ENCODE data around the gene LOXL1. TPM values are rescaled to one million over a fixed set of nuclear protein-coding genes. Genes with fewer than 3 reads are reported as not detected.

Gene LOXL1
- total RNA-seq, 1 donor from 2014 or later, result 25.1 TPM

GRCh38 chr15:73948982-73949381, 22.7 kb downstream of the LOXL1 start:
- no peak for TF ChIP-seq CTCF (conservative IDR thresholded peaks at IDR 0.05)
- Mint-ChIP-seq H3K27me3 (no peaks in the 10 kb centered on the region), H3K9me3 (no peaks in the 10 kb centered on the region), H3K4me3 (no peak overlapping the region), H3K36me3 (no peaks in the 10 kb centered on the region), H3K27ac (no peak overlapping the region), H3K4me1 (ENCODE audit: unreplicated experiment) (peaks cover 17% of the 10 kb centered on the region)
- DNase-seq (ENCODE audit: extremely low spot score, unreplicated experiment), result no peak

GRCh38 chr15:73949496-73949895, 23.2 kb downstream of the LOXL1 start:
- Mint-ChIP-seq H3K27ac (no peak overlapping the region), H3K4me3 (no peak overlapping the region), H3K27me3 (no peaks in the 10 kb centered on the region), H3K4me1 (ENCODE audit: unreplicated experiment) (peaks cover 17% of the 10 kb centered on the region), H3K9me3 (no peaks in the 10 kb centered on the region), H3K36me3 (no peaks in the 10 kb centered on the region)
- DNase-seq (ENCODE audit: extremely low spot score, unreplicated experiment), result no peak
- no peak for TF ChIP-seq CTCF (conservative IDR thresholded peaks at IDR 0.05)

GRCh38 chr15:73950479-73950830, 24.2 kb downstream of the LOXL1 start:
- Mint-ChIP-seq H3K4me3 (no peak overlapping the region), H3K27ac (peak overlapping the region; percentile 68)

GRCh38 chr15:73950831-73951561, 24.7 kb downstream of the LOXL1 start:
- H3K9me3 Mint-ChIP-seq, result no peaks in the 10 kb centered on the region
- H3K4me3 Mint-ChIP-seq, result peak overlapping the region; percentile 50
- H3K27me3 Mint-ChIP-seq, result no peaks in the 10 kb centered on the region
- peak; percentile 82 for TF ChIP-seq CTCF (conservative IDR thresholded peaks at IDR 0.05)
- H3K36me3 Mint-ChIP-seq, result no peaks in the 10 kb centered on the region
- H3K27ac Mint-ChIP-seq, result peak overlapping the region; percentile 68
- DNase-seq (ENCODE audit: extremely low spot score, unreplicated experiment), result peak; percentile 86
- peaks cover 12% of the 10 kb centered on the region for H3K4me1 Mint-ChIP-seq (ENCODE audit: unreplicated experiment)

More at GRCh38 chr15:73950479-73950830, 24.2 kb downstream of the LOXL1 start:
- H3K4me1 Mint-ChIP-seq (ENCODE audit: unreplicated experiment), result peaks cover 12% of the 10 kb centered on the region
- H3K36me3 Mint-ChIP-seq, result no peaks in the 10 kb centered on the region
- no peak for DNase-seq (ENCODE audit: extremely low spot score, unreplicated experiment)
- no peaks in the 10 kb centered on the region for H3K27me3 Mint-ChIP-seq
- no peak for TF ChIP-seq CTCF (conservative IDR thresholded peaks at IDR 0.05)
- H3K9me3 Mint-ChIP-seq, result no peaks in the 10 kb centered on the region

- H3K4me3 Mint-ChIP-seq, result no peak overlapping the region
- peaks cover 12% of the 10 kb centered on the region for H3K4me1 Mint-ChIP-seq (ENCODE audit: unreplicated experiment)
- no peaks in the 10 kb centered on the region for H3K27me3 Mint-ChIP-seq
- H3K36me3 Mint-ChIP-seq, result no peaks in the 10 kb centered on the region
- H3K27ac Mint-ChIP-seq, result peak overlapping the region; percentile 68
- DNase-seq (ENCODE audit: extremely low spot score, unreplicated experiment), result no peak
- TF ChIP-seq CTCF (conservative IDR thresholded peaks at IDR 0.05), result no peak
- H3K9me3 Mint-ChIP-seq, result no peaks in the 10 kb centered on the region
Measured at GRCh38 chr15:73951601-73952000, 25.3 kb downstream of the LOXL1 start.
